RWPE1 (cell line): ENCODE results near the gene NUPR2.
A peak's percentile ranks its signal among the peaks of the same experiment; 100 is the strongest.
"Not testable (repeated sequence)": the region's sequence is repeated elsewhere in the genome, so short reads cannot be mapped to it uniquely, and the experiment has no call there.

Source experiments
- CTCF ChIA-PET: fragments of 350-600 bp; sonication (Branson Sonifier 250); formaldehyde crosslinking; extraction: SDS; loops from one replicate; lab custom pipeline; 2021; lab: Yijun Ruan, JAX
- POLR2A ChIA-PET: fragments of 400-600 bp; formaldehyde crosslinking; extraction: SDS; loops from one replicate; lab custom pipeline; 2020; ENCODE audit warnings: antibody characterized with exemption; ENCODE audit not compliant: low non-redundant PET; lab: Yijun Ruan, JAX
- DNase-seq: peaks from one replicate; pipeline ENCODE4 v3.0.0; 2012; ENCODE audit warnings: low spot score
- H3K27ac ChIP-seq: fragments of 450-650 bp; 2 replicates; pipeline ENCODE4 v1.5.1; 2017
- TF ChIP-seq, protein P1 (sequence below): fragments of 450-650 bp; conservative IDR thresholded peaks from 2 replicates; pipeline ENCODE4 v1.5.1; 2017; ENCODE audit warnings: low read depth, mild to moderate bottlenecking

Gene NUPR2

DNA sequence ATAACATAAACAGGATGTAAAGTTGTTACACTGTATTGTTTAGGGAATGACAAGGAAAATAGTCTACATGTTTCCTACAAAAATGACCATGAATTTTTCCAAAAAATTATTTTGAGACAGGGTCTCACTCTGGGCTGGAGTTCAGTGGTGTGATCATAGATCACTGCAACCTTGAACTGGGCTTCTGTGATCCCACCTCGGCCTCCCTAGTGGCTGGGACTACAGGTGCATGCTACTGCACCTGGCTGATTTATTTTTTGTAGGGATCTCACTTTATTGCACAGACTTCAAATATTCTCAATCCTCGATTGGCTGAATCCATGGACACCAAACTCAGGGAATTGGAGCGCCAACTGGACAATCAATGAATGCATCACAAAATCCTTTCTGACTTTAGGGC is 16.6 kb downstream of the NUPR2 start:
- ChIA-PET CTCF (interaction anchor here (0.6 kb wide), 1 partner anchor 844 kb away, joined by 4 read pairs; no protein-coding TSS in a partner anchor), POLR2A (interaction anchor here (0.7 kb wide), 1 partner anchor 144 kb away, joined by 5 read pairs; no protein-coding TSS in a partner anchor)
- TF ChIP-seq, protein P1, sequence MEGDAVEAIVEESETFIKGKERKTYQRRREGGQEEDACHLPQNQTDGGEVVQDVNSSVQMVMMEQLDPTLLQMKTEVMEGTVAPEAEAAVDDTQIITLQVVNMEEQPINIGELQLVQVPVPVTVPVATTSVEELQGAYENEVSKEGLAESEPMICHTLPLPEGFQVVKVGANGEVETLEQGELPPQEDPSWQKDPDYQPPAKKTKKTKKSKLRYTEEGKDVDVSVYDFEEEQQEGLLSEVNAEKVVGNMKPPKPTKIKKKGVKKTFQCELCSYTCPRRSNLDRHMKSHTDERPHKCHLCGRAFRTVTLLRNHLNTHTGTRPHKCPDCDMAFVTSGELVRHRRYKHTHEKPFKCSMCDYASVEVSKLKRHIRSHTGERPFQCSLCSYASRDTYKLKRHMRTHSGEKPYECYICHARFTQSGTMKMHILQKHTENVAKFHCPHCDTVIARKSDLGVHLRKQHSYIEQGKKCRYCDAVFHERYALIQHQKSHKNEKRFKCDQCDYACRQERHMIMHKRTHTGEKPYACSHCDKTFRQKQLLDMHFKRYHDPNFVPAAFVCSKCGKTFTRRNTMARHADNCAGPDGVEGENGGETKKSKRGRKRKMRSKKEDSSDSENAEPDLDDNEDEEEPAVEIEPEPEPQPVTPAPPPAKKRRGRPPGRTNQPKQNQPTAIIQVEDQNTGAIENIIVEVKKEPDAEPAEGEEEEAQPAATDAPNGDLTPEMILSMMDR = no peak

DNA sequence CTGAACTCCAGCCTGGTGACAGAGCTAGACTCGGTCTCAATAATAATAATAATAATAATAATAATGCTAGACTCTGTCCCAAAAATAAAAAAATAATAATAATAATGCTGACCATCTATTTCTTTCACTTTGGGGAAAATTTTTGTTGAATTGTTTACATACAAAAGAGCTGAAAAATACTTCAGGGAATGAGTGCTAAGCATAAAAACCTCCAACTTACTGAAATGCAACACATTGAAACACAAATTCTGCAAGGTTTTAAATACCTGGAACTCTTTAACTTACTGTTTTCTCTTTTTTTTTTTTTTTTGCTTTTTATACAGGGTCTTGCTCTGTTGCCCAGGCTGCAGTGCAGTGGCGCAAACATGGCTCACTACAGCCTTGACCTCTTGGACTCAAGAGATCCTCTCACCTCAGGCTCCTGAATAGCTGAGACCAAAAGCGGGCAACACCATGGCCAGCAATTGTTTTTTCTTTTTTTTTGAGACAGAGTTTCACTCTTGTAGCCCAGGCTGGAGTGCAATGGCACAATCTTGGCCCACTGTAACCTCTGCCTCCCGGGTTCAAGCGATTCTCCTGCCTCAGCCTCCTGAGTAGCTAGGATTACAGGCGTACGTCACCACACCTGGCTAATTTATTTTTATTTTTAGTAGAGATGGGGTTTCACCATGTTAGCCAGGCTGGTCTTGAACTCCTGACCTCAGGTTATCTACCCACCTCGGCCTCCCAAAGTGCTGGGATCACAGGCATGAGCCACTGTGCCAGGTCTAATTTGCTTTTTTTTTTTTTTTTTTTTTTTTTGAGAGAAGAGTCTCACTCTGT is 17.8 kb downstream of the NUPR2 start:
- CTCF ChIA-PET, POLR2A ChIA-PET, DNase-seq: not testable (repeated sequence)
- peak overlapping the region; percentile 75 for H3K27ac ChIP-seq

More for the DNA sequence above, 16.6 kb downstream of the NUPR2 start:
- no peak overlapping the region for H3K27ac ChIP-seq
- no peak for DNase-seq

DNA sequence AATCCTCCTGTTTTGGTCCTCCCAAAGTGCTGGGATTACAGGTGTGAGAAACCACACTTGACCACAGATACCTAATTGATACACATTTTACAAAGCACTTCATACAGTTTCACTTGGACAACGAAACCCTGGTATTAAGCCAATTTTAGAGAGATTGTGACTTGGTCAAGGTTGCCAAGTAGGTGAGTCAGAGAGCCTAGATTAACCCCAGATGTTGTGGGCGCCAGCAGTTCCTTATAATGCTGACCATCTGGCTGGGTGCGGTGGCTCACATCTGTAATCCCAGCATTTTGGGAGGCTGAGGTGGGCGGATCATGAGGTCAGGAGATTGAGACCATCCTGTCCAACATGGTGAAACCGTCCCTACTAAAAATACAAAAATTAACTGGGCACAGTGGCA is 18.5 kb downstream of the NUPR2 start:
- TF ChIP-seq, protein P1 = no peak
- DNase-seq = no peak
- H3K27ac ChIP-seq = peak overlapping the region; percentile 75
- ChIA-PET CTCF (no interaction called here), POLR2A (no interaction called here)

DNA sequence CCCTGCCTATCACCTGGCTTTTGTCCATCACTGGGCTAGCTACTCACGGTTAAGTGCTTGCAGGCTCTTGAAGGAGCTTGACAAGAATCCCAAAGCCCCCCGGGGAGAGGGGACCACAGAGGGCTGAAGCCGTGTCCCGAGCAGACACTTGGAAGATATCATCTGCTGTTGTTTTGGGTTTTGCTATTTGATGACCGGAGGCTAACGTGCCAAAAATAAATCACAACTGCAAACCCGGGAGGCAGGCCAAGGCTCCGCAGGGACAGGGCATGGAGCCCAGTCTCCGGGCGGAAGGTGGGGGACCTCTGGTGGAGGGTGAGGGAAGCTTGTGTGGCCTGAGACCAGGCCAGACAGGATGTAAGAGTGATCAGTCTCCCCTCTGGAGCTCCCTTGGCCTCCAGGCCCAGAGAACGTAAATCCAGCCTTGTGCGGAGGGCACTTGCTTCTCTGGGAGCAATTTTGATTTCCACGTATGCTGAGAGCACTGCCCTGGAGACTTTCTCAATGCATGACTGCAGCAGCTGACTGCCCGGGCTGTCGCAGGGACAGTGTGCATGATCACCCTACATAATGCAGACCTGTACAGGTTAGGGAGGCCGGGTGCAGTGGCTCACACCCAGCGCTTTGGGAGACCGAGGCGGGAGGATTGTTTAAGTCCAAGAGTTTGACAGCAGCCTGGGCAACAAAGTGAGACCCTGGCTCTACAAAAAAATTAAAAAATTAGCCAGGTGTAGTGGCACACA is 23.3 kb downstream of the NUPR2 start, which contains the start of gene PHKG1:
PHKG1 (minus strand) TSS at position 164 of the 743 bp plus-strand sequence. CDS start 4,011 bp downstream, outside the sequence.
- peak; percentile 66 for DNase-seq
- TF ChIP-seq, protein P1 = peak; percentile 79
- ChIA-PET POLR2A (interaction anchor here (1.0 kb wide), 1 partner anchor 14 kb away, joined by 3 read pairs; the partner anchor contains the start of gene CHCHD2), CTCF (interaction anchor here (0.6 to 1.5 kb wide), 9 partner anchors 10 to 499 kb away, joined by 3 to 8 read pairs (median 3); no protein-coding TSS in a partner anchor)
- peak within 1 kb of the TSS; percentile 77 for H3K27ac ChIP-seq

DNA sequence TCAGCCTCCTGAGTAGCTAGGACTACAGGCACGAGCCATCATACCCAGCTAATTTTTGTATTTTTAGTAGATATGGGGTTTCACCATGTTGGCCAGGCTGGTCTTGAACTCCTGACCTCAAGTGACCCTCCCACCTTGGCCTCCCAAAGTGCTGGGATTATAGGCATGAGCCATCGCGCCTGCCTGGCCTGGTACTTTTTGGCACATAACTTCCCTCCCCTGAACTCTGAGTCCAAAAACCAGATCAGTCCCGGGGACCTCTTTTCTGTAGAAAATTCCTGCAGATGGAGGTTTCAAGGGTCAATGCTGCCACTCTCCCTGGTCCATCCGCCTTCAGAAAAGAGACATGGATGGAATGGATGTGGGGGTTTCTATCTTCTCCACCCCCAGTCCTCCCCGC is 23.8 kb downstream of the NUPR2 start:
- ChIA-PET CTCF (interaction anchor here (0.6 to 1.5 kb wide), 6 partner anchors 9 to 499 kb away, joined by 3 to 8 read pairs (median 4); no protein-coding TSS in a partner anchor), POLR2A (interaction anchor here (1.0 kb wide), 1 partner anchor 14 kb away, joined by 3 read pairs; the partner anchor contains the start of gene CHCHD2)
- DNase-seq = not testable (repeated sequence)
- peak overlapping the region; percentile 77 for H3K27ac ChIP-seq

DNA sequence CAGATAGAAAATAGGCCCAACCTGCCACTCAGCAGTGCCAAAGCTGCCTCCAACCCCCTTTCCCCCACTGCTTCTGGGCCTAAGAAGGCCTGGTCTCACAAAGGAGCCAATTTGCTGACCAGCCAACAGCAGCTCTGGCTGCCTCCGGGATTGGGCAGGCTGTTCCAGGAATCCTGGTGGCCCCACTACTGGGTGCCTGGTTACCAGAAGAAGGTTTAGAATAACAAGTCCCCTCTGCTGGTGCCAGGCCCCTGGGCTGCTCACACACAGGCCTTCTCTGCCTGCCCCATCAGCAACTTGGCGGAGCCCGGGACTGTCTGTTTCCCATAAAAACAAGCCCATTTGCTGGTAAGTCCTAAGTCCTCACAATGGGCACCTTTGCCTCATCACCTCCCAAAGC is 24.6 kb downstream of the NUPR2 start:
- DNase-seq = no peak
- H3K27ac ChIP-seq = peak overlapping the region; percentile 77
- CTCF ChIA-PET = interaction anchor here (0.8 to 1.5 kb wide), 2 partner anchors 17 to 128 kb away, joined by 3 to 4 read pairs; no protein-coding TSS in a partner anchor
- TF ChIP-seq, protein P1 = no peak
- POLR2A ChIA-PET = no interaction called here

DNA sequence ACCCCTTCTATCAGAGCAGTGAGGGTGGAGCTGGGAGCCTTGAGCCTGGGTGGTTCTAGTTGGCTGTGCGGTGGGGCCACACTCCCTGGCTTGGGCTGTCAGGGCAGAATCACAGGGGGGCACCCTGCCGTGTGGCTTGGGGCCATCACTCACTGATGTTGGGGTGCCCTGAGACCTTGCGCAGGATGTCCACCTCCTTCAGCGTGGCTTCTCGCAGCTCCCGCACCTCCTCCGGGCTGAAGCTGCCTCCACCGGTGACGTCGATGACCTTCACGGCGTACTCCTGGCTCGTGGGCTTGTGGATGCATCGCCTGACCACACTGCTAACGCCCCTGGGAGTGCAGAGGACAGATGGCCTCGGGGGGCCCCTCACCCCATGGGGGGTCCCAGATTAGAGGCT is 28.8 kb downstream of the NUPR2 start:
- ChIA-PET CTCF (no interaction called here), POLR2A (no interaction called here)
- TF ChIP-seq, protein P1 = no peak
- no peak for DNase-seq
- no peak overlapping the region for H3K27ac ChIP-seq
